GM20000 (cell line): Measurements from ENCODE around the gene YPEL4.
A peak's percentile ranks its signal among the peaks of the same experiment; 100 is the strongest.

Source experiments
- DNase-seq: peaks from one replicate; pipeline ENCODE4 v3.0.0; 2012; ENCODE audit warnings: low spot score
- TF ChIP-seq, protein P1 (sequence below): IDR thresholded peaks from 2 replicates; pipeline ENCODE4 v1.5.1; 2012; ENCODE audit warnings: mild to moderate bottlenecking, control low read depth; ENCODE audit errors: extremely low read depth, missing control alignments

YPEL4 gene

GRCh38 chr11:57674251-57674650 lies 24.5 kb upstream of the YPEL4 start:
- DNase-seq, result no peak
- TF ChIP-seq, protein P1, sequence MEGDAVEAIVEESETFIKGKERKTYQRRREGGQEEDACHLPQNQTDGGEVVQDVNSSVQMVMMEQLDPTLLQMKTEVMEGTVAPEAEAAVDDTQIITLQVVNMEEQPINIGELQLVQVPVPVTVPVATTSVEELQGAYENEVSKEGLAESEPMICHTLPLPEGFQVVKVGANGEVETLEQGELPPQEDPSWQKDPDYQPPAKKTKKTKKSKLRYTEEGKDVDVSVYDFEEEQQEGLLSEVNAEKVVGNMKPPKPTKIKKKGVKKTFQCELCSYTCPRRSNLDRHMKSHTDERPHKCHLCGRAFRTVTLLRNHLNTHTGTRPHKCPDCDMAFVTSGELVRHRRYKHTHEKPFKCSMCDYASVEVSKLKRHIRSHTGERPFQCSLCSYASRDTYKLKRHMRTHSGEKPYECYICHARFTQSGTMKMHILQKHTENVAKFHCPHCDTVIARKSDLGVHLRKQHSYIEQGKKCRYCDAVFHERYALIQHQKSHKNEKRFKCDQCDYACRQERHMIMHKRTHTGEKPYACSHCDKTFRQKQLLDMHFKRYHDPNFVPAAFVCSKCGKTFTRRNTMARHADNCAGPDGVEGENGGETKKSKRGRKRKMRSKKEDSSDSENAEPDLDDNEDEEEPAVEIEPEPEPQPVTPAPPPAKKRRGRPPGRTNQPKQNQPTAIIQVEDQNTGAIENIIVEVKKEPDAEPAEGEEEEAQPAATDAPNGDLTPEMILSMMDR, result no peak

GRCh38 chr11:57668434-57668782 lies 18.7 kb upstream of the YPEL4 start:
- no peak for DNase-seq

DNA sequence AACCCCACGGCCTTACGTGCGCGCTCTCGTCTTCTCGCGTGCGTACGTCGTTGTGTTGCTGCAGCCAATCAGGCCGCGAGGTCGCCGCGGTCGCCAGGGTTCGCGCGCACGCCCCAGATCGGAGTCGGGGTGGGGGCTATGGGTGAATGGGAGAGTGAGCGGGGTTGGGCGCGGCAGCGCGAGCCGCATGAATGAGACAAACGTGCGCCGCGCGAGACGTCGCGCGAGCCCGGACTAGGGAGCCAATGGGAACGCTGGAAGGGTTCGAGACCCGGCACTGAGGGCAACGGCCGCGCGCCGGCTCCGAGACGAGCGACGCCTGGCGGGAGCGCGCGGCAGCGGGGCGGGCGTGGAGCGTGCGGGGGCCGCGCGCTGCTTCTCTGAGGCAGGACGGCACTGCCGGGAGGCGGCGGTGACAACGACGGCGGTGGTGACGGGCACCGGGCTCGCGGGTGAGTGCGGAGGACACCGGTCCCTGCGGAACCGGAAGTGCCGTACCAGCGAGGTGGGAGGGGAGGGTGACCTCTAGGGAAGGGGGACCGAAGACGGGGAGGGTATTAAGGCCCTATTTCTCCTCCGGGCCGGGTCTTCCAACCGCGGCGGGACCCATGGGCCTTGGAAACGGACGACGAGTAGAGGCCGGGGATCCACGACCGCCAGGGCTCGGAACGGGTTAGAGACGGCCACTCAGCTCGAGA lies 18.2 kb upstream of the YPEL4 start, which contains the start of gene ZDHHC5:
Gene ZDHHC5, plus strand, starts transcription at position 379 of the 698 bp plus-strand sequence. CDS start 4,977 bp downstream, outside the sequence.
- DNase-seq, result peak; percentile 98
- TF ChIP-seq, protein P1, result peak; percentile 30

More at GRCh38 chr11:57668434-57668782, 18.7 kb upstream of the YPEL4 start:
- TF ChIP-seq, protein P1, result no peak

DNA sequence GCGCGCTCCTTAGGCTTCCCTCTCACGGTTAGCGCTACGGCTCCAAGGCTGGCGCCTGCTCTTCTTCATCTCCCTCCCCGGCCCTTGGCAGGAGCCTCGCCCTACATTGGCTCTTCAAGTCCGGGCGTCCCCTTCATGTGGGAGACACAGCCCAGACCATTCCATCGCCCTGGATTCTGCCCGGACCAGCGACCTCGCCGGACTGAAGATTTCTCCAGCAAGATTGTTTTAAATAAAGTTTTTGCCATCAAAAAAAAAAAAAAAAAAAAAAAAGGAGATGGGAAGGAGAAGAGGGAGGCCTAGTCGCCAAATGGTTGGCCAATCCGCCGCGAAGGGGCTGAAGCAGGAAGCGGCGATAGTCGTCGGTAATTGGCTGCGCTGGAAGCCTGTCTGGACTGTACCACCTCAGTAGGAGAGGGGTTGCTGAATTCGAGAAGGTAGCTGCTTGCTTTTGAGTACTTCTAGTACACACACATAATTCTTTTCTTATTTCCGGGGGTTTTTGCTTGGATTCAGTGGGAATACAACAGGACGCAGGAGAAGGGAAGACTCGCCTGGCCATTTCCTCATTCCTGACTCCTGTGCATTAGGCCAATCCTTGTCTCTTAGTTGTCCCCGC lies 17.5 kb upstream of the YPEL4 start:
- TF ChIP-seq, protein P1, result no peak
- peak; percentile 92 for DNase-seq

DNA sequence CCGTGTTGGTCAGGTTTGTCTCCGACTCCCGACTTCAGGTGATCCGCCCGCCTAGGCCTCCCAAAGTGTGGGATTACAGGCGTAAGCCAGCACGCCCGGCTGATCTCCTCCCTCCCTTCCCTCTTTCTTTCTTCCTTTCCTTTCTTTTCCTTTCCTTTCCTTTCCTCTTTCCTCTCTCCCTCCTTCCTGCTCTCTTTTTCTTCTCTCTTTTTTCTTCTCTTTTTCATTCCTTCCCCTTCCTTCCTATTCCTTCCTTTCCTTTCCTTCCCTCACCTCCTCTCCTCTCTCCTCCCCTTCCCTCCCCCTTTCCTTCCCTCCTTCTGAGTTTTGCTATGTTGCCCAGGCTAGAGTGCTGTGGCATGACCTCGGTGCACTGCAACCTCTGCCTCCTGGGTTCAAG lies 14.3 kb upstream of the YPEL4 start:
- TF ChIP-seq, protein P1, result no peak

DNA sequence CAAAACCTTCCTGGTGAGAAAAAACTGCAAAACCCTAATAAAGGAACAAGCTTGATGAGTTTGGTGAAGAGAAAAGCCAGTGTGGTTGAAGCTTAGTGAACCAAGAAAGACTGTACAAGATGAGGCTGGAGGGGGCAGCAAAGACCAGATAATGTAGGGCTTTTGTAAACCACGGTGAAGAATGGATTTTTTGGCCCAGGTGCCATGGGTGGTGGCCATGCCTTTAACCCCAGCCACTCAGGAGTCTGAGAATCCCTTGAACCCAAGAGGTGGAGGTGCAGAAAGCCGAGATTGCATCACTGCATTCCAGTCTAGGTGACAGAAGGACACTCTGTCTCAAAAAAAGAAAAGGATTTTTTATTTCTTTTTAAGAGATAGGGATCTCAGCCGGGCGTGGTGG lies 13.2 kb upstream of the YPEL4 start:
- DNase-seq, result no peak
- TF ChIP-seq, protein P1, result peak; percentile 13

More for the DNA sequence above, 14.3 kb upstream of the YPEL4 start:
- no peak for DNase-seq

DNA sequence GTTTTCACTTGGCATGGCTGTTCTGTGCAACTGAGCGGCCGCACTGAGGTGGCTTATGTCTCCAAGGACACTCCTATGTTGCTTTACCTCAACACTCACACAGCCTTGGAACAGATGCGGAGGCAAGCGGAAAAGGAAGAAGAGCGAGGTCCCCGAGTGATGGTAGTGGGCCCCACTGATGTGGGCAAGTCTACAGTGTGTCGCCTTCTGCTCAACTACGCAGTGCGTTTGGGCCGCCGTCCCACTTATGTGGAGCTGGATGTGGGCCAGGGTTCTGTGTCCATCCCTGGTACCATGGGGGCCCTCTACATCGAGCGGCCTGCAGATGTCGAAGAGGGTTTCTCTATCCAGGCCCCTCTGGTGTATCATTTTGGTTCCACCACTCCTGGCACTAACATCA lies 10.0 kb upstream of the YPEL4 start:
- no peak for DNase-seq
- TF ChIP-seq, protein P1, result no peak
